K562 (cell line): ENCODE measurements around the gene ANKDD1A. TPM values are rescaled to one million over a fixed set of nuclear protein-coding genes. Genes with fewer than 3 reads are reported as not detected.

Source experiments
- ATAC-seq: fragments of 200-7000 bp; cut with Tn5 transposase; 3 replicates; pipeline ENCODE4 v1.9.1; 2020; ENCODE audit warnings: moderate library complexity
- BruUV-seq: library from RNA; stranded (reverse); fragments of 400-500 nt; replicated peaks from 2 replicates; lab custom pipeline; 2021; lab: Mats Ljungman, UMichigan
- CTCF ChIA-PET: fragments of 300-600 bp; formaldehyde crosslinking; extraction: SDS; loops from one replicate; lab custom pipeline; 2021; ENCODE audit warnings: low intra/inter-chr PET ratio; lab: Yijun Ruan, JAX
- POLR2A ChIA-PET: fragments of 300-600, 350-650 bp; sonication (Branson Sonifier 250); formaldehyde crosslinking; extraction: SDS; loops from one replicate; lab custom pipeline; 2021; ENCODE audit warnings: antibody characterized with exemption, inconsistent platforms; lab: Yijun Ruan, JAX
- DNase-seq, 4 experiments: peaks; one replicate each; pipeline versions ENCODE4 v3.0.0 to v3.0.0-alpha.2; 2011 to 2018; ENCODE audit warnings: low spot score in 3 of 4, mixed read lengths in 3 of 4; ENCODE audit errors: extremely low read depth in 1 of 4
- FAIRE-seq: peaks from 2 replicates; lab custom pipeline; 2011; peaks lifted over from hg19 to GRCh38; lab: Jason Lieb, UNC
- H2AFZ ChIP-seq: 2 replicates; pipeline ENCODE4 v1.6.0; 2011; ENCODE audit warnings: low read depth, low read length, control low read depth, inconsistent platforms
- H3K27ac ChIP-seq: fragments of 200-600 bp; 3 replicates; pipeline ENCODE4 v1.8.0; 2011; ENCODE audit warnings: low read depth, mild to moderate bottlenecking, control low read depth, inconsistent platforms, low read length, moderate library complexity, mixed read lengths; ENCODE audit errors: extremely low read depth
- H3K27me3 ChIP-seq, 2 experiments: fragments of 300-600 bp in 1 of 2; 2 replicates in 1 of 2; 3 replicates in 1 of 2; pipeline versions ENCODE4 v1.6.0 to v1.8.0; 2011; ENCODE audit warnings: inconsistent platforms in 2 of 2, low read length in 2 of 2, mild to moderate bottlenecking in 1 of 2, mixed read lengths in 1 of 2, moderate library complexity in 1 of 2; ENCODE audit not compliant: control insufficient read depth in 2 of 2, insufficient read depth in 2 of 2
- H3K36me3 ChIP-seq: fragments of 300-600 bp; 3 replicates; pipeline ENCODE4 v1.8.0; 2011; ENCODE audit warnings: mild to moderate bottlenecking, low read length, inconsistent platforms; ENCODE audit not compliant: control insufficient read depth, insufficient read depth
- H3K4me1 ChIP-seq, 2 experiments: fragments of 200-600 bp in 1 of 2; replicated peaks in 1 of 2; 2 replicates in 1 of 2; 3 replicates in 1 of 2; pipeline versions ENCODE4 v1.5.1 to v1.8.0; 2011; ENCODE audit warnings: inconsistent platforms in 2 of 2, low read length in 2 of 2, mild to moderate bottlenecking in 1 of 2, mixed read lengths in 1 of 2, moderate library complexity in 1 of 2; ENCODE audit not compliant: control insufficient read depth in 2 of 2, insufficient read depth in 2 of 2
- H3K4me2 ChIP-seq: 2 replicates; pipeline ENCODE4 v1.6.1; 2011; ENCODE audit warnings: low read length, control low read depth, inconsistent platforms, mixed read lengths; ENCODE audit not compliant: insufficient read depth
- H3K4me3 ChIP-seq: fragments of 200-600 bp; sonication (generic), shearing (Covaris generic); 2 replicates; pipeline ENCODE4 v1.5.1; 2016; ENCODE audit warnings: control low read depth, inconsistent platforms
- H3K79me2 ChIP-seq: fragments of 200-600 bp; 3 replicates; pipeline ENCODE4 v1.8.0; 2011; ENCODE audit warnings: low read length, inconsistent platforms; ENCODE audit not compliant: control insufficient read depth, insufficient read depth
- H3K9ac ChIP-seq, 2 experiments: 2 replicates each; pipeline versions ENCODE4 v1.6.0 to v1.6.1; 2011; ENCODE audit warnings: low read depth in 2 of 2, low read length in 2 of 2, control low read depth in 1 of 2, inconsistent platforms in 1 of 2, mild to moderate bottlenecking in 1 of 2, mixed read lengths in 1 of 2; ENCODE audit not compliant: insufficient read depth in 1 of 2
- H3K9me1 ChIP-seq: one replicate; pipeline ENCODE4 v1.6.0; 2011; ENCODE audit warnings: inconsistent platforms, mild to moderate bottlenecking, low read length, moderate library complexity; ENCODE audit not compliant: control insufficient read depth, insufficient read depth
- H3K9me3 ChIP-seq: replicated peaks from 2 replicates; pipeline ENCODE4 v1.5.1; 2011; ENCODE audit warnings: low read depth, low read length, inconsistent platforms; ENCODE audit not compliant: control insufficient read depth, insufficient read depth
- H4K20me1 ChIP-seq: replicated peaks from 2 replicates; pipeline ENCODE4 v1.6.1; 2011; ENCODE audit warnings: low read length, inconsistent platforms, mixed read lengths; ENCODE audit not compliant: control insufficient read depth, insufficient read depth
- ARID1B ChIP-seq: fragments of 450-650 bp; IDR thresholded peaks from 2 replicates; pipeline ENCODE4 v1.6.1; 2016; ENCODE audit warnings: antibody characterized with exemption, mild to moderate bottlenecking, inconsistent platforms
- ATF7 ChIP-seq: fragments of 450-650 bp; IDR thresholded peaks from 2 replicates; pipeline ENCODE4 v1.7.1; 2014; ENCODE audit warnings: mild to moderate bottlenecking, moderate library complexity
- CHD4 ChIP-seq: fragments of 200-600 bp; sonication (generic); IDR thresholded peaks from 3 replicates; pipeline ENCODE4 v1.6.1; 2012; ENCODE audit warnings: low read depth, mild to moderate bottlenecking, mixed read lengths, low read length, inconsistent platforms; ENCODE audit not compliant: insufficient read depth, insufficient replicate concordance, poor library complexity, severe bottlenecking
- NFRKB ChIP-seq: fragments of 450-650 bp; IDR thresholded peaks from 2 replicates; pipeline ENCODE4 v1.6.1; 2016; ENCODE audit warnings: low read depth
- NR3C1 ChIP-seq: sonication (generic); formaldehyde crosslinking; IDR thresholded peaks from 2 replicates; pipeline ENCODE4 v1.8.1; 2022; ENCODE audit warnings: missing genetic modification reagents
- PTRF ChIP-seq: fragments of 450-650 bp; IDR thresholded peaks from 2 replicates; pipeline ENCODE4 v1.6.1; 2016; ENCODE audit warnings: mild to moderate bottlenecking, missing genetic modification characterization, missing compliant biosample characterization
- SNRNP70 ChIP-seq: fragments of 200-400 bp; formaldehyde crosslinking; optimal IDR thresholded peaks from 2 replicates; pipeline ENCODE3; 2017; ENCODE audit warnings: low read depth, low read length
- ZNF324 ChIP-seq: fragments of 250-450 bp; sonication (Bioruptor Pico); IDR thresholded peaks from 2 replicates; pipeline ENCODE4 v1.4.0; 2020; ENCODE audit warnings: mild to moderate bottlenecking
- WGBS: fragments of 100-300 bp; shearing (Covaris generic); methylation state at CpG from one replicate; pipeline ENCODE4 v1.1.6; 2016; ENCODE audit warnings: low coverage, mixed read lengths; ENCODE audit not compliant: insufficient coverage; ENCODE audit errors: missing lambda C conversion rate; 5-methylcytosine and 5-hydroxymethylcytosine counted together
- in situ Hi-C: fragments of 300-500 bp; cut with MboI; formaldehyde crosslinking; loops from 4 replicates; pipeline ENCODE4 v1.15.0; 2018; ENCODE audit warnings: inconsistent platforms, mixed read lengths
- intact Hi-C: fragments of 100-400 bp; cut with micrococcal nuclease; formaldehyde crosslinking; loops from 2 replicates; pipeline ENCODE4 v1.14.2; 2022
- polyA plus RNA-seq, 8 experiments: library from polyadenylated mRNA; depleted of rRNA in 4 of 8; stranded (reverse) in 5 of 8; unstranded in 3 of 8; fragments of >200 nt; fragmentation: Nextera tagmentation in 2 of 8; fragmentation: Illumina TruSeq in 1 of 8; extraction: Ambion mirVana in 2 of 8; extraction: Trizol in 1 of 8; gene quantifications; 2 replicates each; pipeline versions ENCODE4 v1.2.1 to v1.2.3, GENCODE V29; 2011 to 2014; ENCODE audit warnings: inconsistent platforms in 1 of 8, missing spikeins in 1 of 8
- total RNA-seq, 7 experiments: library from RNA; depleted of rRNA in 6 of 7; stranded (reverse); fragments of >200 nt in 6 of 7; fragmentation: Illumina TruSeq in 2 of 7; extraction: Trizol in 2 of 7; gene quantifications; 2 replicates each; pipeline versions ENCODE4 v1.2.1 to v1.2.3, GENCODE V29; 2011 to 2021; ENCODE audit warnings: low replicate concordance in 1 of 7
- TF ChIP-seq, protein P1 (sequence below): sonication (generic); formaldehyde crosslinking; IDR thresholded peaks from 2 replicates; pipeline ENCODE4 v1.8.0; 2023; ENCODE audit warnings: mild to moderate bottlenecking, missing genetic modification reagents
- TF ChIP-seq, protein P2 (sequence below): sonication (generic); formaldehyde crosslinking; IDR thresholded peaks from 2 replicates; pipeline ENCODE4 v1.8.1; 2023; ENCODE audit warnings: mild to moderate bottlenecking, missing genetic modification reagents

Gene ANKDD1A
- total and polyA plus RNA-seq, 9 of the 15 experiments (the other 6 are each of a cell fraction or from before 2014, with no cell fraction given): 0.08 to 0.80 (median 0.43) TPM

DNA sequence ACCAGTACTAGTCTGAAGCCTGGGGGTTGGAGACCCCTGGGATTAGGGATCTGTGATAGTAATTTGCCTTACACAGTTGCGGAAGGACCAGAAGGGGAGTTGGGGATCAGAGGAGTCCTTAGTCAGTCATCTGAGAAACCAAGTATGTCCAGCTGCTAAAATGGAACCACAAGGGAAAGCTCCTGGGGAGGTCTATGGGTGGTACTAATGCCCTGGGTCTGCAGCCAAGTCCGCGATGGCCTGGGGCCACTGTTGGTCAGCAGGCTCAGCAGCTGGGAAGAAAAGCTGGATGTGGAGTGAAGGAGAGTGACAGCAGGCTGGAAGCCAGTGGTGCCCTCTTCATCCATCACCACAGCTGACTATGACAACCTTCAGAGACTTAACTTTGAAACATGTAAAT is 2.2 kb upstream of the ANKDD1A start:
- ATAC-seq (no peak), FAIRE-seq (no peak), DNase-seq (no peak)
- Histone ChIP-seq H3K27ac (no peak overlapping the region), H3K4me2 (no peak overlapping the region), H3K27me3 (peaks cover 10 to 39% of the 10 kb centered on the region in 2 experiments; a peak in 3 of 5 replicates), H3K9me3 (no peaks in the 10 kb centered on the region), H3K4me1 (peaks cover 0 to 18% of the 10 kb centered on the region in 2 experiments; a peak in 3 of 5 replicates), H2AFZ (no peak overlapping the region), H3K36me3 (no peaks in the 10 kb centered on the region), H3K79me2 (no peaks in the 10 kb centered on the region), H3K4me3 (no peak overlapping the region), H3K9me1 (no peaks in the 10 kb centered on the region), H3K9ac (no peak overlapping the region), H4K20me1 (peaks cover 3% of the 10 kb centered on the region; the same call in 1 of the 2 replicates)
- in situ Hi-C loops: loop anchor here (5.0 kb wide), 1 partner anchor 177 kb away; no protein-coding TSS in a partner anchor
- ChIA-PET POLR2A (no interaction called here), CTCF (no interaction called here)
- BruUV-seq: no TSS peak
- intact Hi-C loops: loop anchor here (5.0 to 10.0 kb wide), 2 partner anchors 95 to 167 kb away; no protein-coding TSS in a partner anchor
- 4% methylated on average over 3 of the region's 3 CpGs for WGBS
- TF ChIP-seq ARID1B (no peak), NR3C1 (CRISPR knock-in tag) (no peak), ATF7 (no peak), CHD4 (no peak), PTRF (tag) (no peak), SNRNP70 (no peak), NFRKB (no peak), ZNF324 (no peak)
- TF ChIP-seq, protein P1, sequence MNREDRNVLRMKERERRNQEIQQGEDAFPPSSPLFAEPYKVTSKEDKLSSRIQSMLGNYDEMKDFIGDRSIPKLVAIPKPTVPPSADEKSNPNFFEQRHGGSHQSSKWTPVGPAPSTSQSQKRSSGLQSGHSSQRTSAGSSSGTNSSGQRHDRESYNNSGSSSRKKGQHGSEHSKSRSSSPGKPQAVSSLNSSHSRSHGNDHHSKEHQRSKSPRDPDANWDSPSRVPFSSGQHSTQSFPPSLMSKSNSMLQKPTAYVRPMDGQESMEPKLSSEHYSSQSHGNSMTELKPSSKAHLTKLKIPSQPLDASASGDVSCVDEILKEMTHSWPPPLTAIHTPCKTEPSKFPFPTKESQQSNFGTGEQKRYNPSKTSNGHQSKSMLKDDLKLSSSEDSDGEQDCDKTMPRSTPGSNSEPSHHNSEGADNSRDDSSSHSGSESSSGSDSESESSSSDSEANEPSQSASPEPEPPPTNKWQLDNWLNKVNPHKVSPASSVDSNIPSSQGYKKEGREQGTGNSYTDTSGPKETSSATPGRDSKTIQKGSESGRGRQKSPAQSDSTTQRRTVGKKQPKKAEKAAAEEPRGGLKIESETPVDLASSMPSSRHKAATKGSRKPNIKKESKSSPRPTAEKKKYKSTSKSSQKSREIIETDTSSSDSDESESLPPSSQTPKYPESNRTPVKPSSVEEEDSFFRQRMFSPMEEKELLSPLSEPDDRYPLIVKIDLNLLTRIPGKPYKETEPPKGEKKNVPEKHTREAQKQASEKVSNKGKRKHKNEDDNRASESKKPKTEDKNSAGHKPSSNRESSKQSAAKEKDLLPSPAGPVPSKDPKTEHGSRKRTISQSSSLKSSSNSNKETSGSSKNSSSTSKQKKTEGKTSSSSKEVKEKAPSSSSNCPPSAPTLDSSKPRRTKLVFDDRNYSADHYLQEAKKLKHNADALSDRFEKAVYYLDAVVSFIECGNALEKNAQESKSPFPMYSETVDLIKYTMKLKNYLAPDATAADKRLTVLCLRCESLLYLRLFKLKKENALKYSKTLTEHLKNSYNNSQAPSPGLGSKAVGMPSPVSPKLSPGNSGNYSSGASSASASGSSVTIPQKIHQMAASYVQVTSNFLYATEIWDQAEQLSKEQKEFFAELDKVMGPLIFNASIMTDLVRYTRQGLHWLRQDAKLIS: no peak
- TF ChIP-seq, protein P2, sequence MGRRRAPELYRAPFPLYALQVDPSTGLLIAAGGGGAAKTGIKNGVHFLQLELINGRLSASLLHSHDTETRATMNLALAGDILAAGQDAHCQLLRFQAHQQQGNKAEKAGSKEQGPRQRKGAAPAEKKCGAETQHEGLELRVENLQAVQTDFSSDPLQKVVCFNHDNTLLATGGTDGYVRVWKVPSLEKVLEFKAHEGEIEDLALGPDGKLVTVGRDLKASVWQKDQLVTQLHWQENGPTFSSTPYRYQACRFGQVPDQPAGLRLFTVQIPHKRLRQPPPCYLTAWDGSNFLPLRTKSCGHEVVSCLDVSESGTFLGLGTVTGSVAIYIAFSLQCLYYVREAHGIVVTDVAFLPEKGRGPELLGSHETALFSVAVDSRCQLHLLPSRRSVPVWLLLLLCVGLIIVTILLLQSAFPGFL (CRISPR knock-in tag): no peak
